IgD-negative memory B cell (primary cell): ENCODE measurements around the gene TMEM176B. TPM values are rescaled to one million over a fixed set of nuclear protein-coding genes. Genes with fewer than 3 reads are reported as not detected.

Source experiments
- H3K27ac Mint-ChIP-seq, 3 donors: one replicate each; pipeline ENCODE4 v1.8.0; 2020 to 2022; ENCODE audit warnings: mild to moderate bottlenecking in 3 of 3, mixed read lengths in 3 of 3, moderate library complexity in 1 of 3
- H3K27me3 Mint-ChIP-seq: one replicate; pipeline ENCODE4 v1.8.0; 2021; ENCODE audit warnings: mixed read lengths
- H3K36me3 Mint-ChIP-seq: one replicate; pipeline ENCODE4 v1.8.0; 2020; ENCODE audit warnings: mild to moderate bottlenecking, mixed read lengths
- H3K4me1 Mint-ChIP-seq, 3 donors: one replicate each; pipeline ENCODE4 v1.8.0; 2020 to 2022; ENCODE audit warnings: mixed read lengths in 3 of 3, mild to moderate bottlenecking in 1 of 3
- H3K4me3 Mint-ChIP-seq, 4 donors: one replicate each; pipeline ENCODE4 v1.8.0; 2020 to 2022; ENCODE audit warnings: mild to moderate bottlenecking in 4 of 4, mixed read lengths in 4 of 4, moderate library complexity in 3 of 4
- H3K9me3 Mint-ChIP-seq, 3 donors: one replicate each; pipeline ENCODE4 v1.8.0; 2020 to 2021; ENCODE audit warnings: mixed read lengths in 3 of 3, mild to moderate bottlenecking in 1 of 3
- polyA plus RNA-seq: library from polyadenylated mRNA; unstranded; fragments of 300-500 nt; fragmentation: Illumina TruSeq; gene quantifications from one replicate; pipeline ENCODE4 v1.2.3, GENCODE V29; 2021

Gene TMEM176B
- polyA plus RNA-seq, 1 donor from 2014 or later, result 2.4 TPM

- peak overlapping the region in 2 of 3 donors; percentile 80 to 98 for H3K27ac Mint-ChIP-seq
- H3K4me1 Mint-ChIP-seq, result peaks cover 6 to 19% (median 15%) of the 10 kb centered on the region in 3 donors
- H3K27me3 Mint-ChIP-seq, result peaks cover 9% of the 10 kb centered on the region
- H3K4me3 Mint-ChIP-seq, result peak overlapping the region in 1 of 4 donors; percentile 73
- peaks cover 2% of the 10 kb centered on the region for H3K36me3 Mint-ChIP-seq
- H3K9me3 Mint-ChIP-seq, result peaks cover 0 to 2% (median 1%) of the 10 kb centered on the region in 3 donors
These were observed 44.0 kb downstream of the TMEM176B start for GRCh38 chr7:150756166-150756565.

- peaks cover 9% of the 10 kb centered on the region for H3K27me3 Mint-ChIP-seq
- peak overlapping the region; percentile 15 to 98 (median 80) for H3K27ac Mint-ChIP-seq
- H3K4me3 Mint-ChIP-seq, result peak overlapping the region in 3 of 4 donors; percentile 12 to 59 (median 58)
- H3K36me3 Mint-ChIP-seq, result peaks cover 2% of the 10 kb centered on the region
- H3K9me3 Mint-ChIP-seq, result peaks cover 0 to 2% (median 0%) of the 10 kb centered on the region in 3 donors
- peaks cover 6 to 19% (median 15%) of the 10 kb centered on the region in 3 donors for H3K4me1 Mint-ChIP-seq
These were observed 44.6 kb downstream of the TMEM176B start for GRCh38 chr7:150755473-150756099.

DNA sequence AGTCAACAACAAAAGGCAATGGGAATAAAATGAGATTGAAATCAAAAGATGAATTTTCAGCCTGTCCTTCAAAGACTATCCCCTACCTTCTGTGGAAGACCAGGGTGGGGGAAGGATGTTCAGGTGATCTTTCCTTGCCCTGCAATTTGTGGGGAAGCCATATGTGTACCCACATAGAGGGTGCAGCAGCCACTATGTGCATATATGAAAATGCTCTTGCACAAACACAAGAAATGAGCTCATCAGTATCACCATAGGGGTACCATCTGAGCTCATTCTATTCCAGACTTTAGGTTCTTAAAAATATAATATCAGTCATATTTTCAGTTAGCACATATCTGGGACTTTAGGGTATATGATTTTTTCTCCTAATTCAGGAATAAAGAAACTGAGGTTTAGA, 45.2 kb downstream of the TMEM176B start:
- Mint-ChIP-seq H3K4me3 (peak overlapping the region in 2 of 4 donors; percentile 9 to 12), H3K27ac (peak overlapping the region; percentile 15 to 98 (median 80))

GRCh38 chr7:150753826-150754603, 46.1 kb downstream of the TMEM176B start:
- H3K4me1 Mint-ChIP-seq, result peaks cover 6 to 19% (median 15%) of the 10 kb centered on the region in 3 donors
- H3K36me3 Mint-ChIP-seq, result no peaks in the 10 kb centered on the region
- no peaks in the 10 kb centered on the region for H3K9me3 Mint-ChIP-seq
- no peak overlapping the region for H3K4me3 Mint-ChIP-seq
- H3K27me3 Mint-ChIP-seq, result peaks cover 6% of the 10 kb centered on the region
- H3K27ac Mint-ChIP-seq, result peak overlapping the region in 2 of 3 donors; percentile 25 to 63

More for the DNA sequence above, 45.2 kb downstream of the TMEM176B start:
- Mint-ChIP-seq H3K4me1 (peaks cover 6 to 19% (median 15%) of the 10 kb centered on the region in 3 donors), H3K36me3 (no peaks in the 10 kb centered on the region), H3K9me3 (no peaks in the 10 kb centered on the region), H3K27me3 (peaks cover 6% of the 10 kb centered on the region)

GRCh38 chr7:150753239-150753638, 46.9 kb downstream of the TMEM176B start:
- peak overlapping the region in 1 of 4 donors; percentile 28 for H3K4me3 Mint-ChIP-seq
- peak overlapping the region in 1 of 3 donors; percentile 14 for H3K27ac Mint-ChIP-seq
- no peaks in the 10 kb centered on the region for H3K9me3 Mint-ChIP-seq
- no peaks in the 10 kb centered on the region for H3K36me3 Mint-ChIP-seq
- peaks cover 6% of the 10 kb centered on the region for H3K27me3 Mint-ChIP-seq
- H3K4me1 Mint-ChIP-seq, result peaks cover 6 to 19% (median 15%) of the 10 kb centered on the region in 3 donors

DNA sequence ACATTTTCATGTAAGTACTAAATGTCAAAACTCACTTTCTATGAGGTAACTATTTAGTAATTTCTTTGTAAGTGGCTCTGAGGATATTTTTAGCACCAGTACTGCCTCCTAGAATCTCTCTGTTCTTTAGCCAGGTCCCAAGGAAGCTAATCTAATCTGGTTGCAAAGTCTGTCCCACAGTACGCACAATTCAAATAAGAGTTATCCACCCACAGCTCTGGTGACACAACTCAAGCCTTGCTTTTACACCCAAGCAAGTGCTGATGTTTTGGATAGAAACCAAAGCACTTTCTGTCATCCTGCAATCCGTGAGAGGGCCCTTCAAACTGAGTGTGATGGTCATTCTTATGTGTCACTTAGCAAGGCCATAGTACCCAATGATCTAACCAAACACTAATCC, 48.5 kb downstream of the TMEM176B start:
- Mint-ChIP-seq H3K27ac (no peak overlapping the region), H3K9me3 (no peaks in the 10 kb centered on the region), H3K4me3 (no peak overlapping the region), H3K27me3 (peaks cover 3% of the 10 kb centered on the region), H3K36me3 (no peaks in the 10 kb centered on the region), H3K4me1 (peaks cover 6 to 18% (median 15%) of the 10 kb centered on the region in 3 donors)

- Mint-ChIP-seq H3K9me3 (no peaks in the 10 kb centered on the region), H3K4me3 (no peak overlapping the region), H3K27ac (peak overlapping the region in 1 of 3 donors; percentile 46), H3K27me3 (peaks cover 7% of the 10 kb centered on the region), H3K36me3 (no peaks in the 10 kb centered on the region), H3K4me1 (peaks cover 0 to 2% (median 0%) of the 10 kb centered on the region in 3 donors)
These were observed 51.8 kb downstream of the TMEM176B start for GRCh38 chr7:150748376-150748775.

DNA sequence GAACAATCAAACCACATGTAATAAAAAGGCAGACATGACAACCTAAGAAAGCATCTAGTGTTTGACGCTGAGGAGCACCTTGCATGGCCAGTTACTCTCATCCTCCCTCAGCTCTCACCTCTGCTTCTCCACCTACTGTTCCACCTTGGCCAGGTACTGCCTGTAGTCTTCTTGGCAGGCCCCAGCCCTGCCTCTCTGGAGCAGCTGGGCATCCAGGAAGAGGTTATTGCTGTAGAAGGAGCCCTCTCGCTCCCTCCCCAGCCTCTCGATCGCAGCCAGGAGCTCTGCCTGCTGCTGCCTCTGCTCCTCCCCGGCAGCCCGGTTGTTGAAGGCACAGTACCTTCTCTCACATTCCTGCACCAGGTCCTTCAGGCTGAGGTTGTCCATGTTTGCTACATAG, 53.2 kb downstream of the TMEM176B start:
- peaks cover 0 to 2% (median 0%) of the 10 kb centered on the region in 3 donors for H3K4me1 Mint-ChIP-seq

GRCh38 chr7:150745876-150746275, 54.3 kb downstream of the TMEM176B start:
- Mint-ChIP-seq H3K4me3 (no peak overlapping the region), H3K27me3 (peaks cover 8% of the 10 kb centered on the region), H3K9me3 (no peaks in the 10 kb centered on the region), H3K36me3 (peaks cover 2% of the 10 kb centered on the region), H3K4me1 (peaks cover 0 to 2% (median 0%) of the 10 kb centered on the region in 3 donors), H3K27ac (peak overlapping the region in 1 of 3 donors; percentile 80)

More for the DNA sequence above, 53.2 kb downstream of the TMEM176B start:
- Mint-ChIP-seq H3K36me3 (peaks cover 2% of the 10 kb centered on the region), H3K27me3 (peaks cover 6% of the 10 kb centered on the region), H3K9me3 (no peaks in the 10 kb centered on the region), H3K27ac (no peak overlapping the region), H3K4me3 (no peak overlapping the region)

- Mint-ChIP-seq H3K4me3 (no peak overlapping the region), H3K27ac (peak overlapping the region in 2 of 3 donors; percentile 3 to 80), H3K9me3 (no peaks in the 10 kb centered on the region), H3K4me1 (peaks cover 0 to 2% (median 0%) of the 10 kb centered on the region in 3 donors), H3K27me3 (peaks cover 10% of the 10 kb centered on the region), H3K36me3 (peaks cover 4% of the 10 kb centered on the region)
These were observed 55.1 kb downstream of the TMEM176B start for GRCh38 chr7:150745086-150745485.

- no peaks in the 10 kb centered on the region for H3K9me3 Mint-ChIP-seq
- H3K27me3 Mint-ChIP-seq, result peaks cover 12% of the 10 kb centered on the region
- no peak overlapping the region for H3K27ac Mint-ChIP-seq
- peaks cover 4% of the 10 kb centered on the region for H3K36me3 Mint-ChIP-seq
- peaks cover 0 to 2% (median 0%) of the 10 kb centered on the region in 3 donors for H3K4me1 Mint-ChIP-seq
- H3K4me3 Mint-ChIP-seq, result peak overlapping the region in 1 of 4 donors; percentile 18
These were observed 56.0 kb downstream of the TMEM176B start for GRCh38 chr7:150744041-150744656.

DNA sequence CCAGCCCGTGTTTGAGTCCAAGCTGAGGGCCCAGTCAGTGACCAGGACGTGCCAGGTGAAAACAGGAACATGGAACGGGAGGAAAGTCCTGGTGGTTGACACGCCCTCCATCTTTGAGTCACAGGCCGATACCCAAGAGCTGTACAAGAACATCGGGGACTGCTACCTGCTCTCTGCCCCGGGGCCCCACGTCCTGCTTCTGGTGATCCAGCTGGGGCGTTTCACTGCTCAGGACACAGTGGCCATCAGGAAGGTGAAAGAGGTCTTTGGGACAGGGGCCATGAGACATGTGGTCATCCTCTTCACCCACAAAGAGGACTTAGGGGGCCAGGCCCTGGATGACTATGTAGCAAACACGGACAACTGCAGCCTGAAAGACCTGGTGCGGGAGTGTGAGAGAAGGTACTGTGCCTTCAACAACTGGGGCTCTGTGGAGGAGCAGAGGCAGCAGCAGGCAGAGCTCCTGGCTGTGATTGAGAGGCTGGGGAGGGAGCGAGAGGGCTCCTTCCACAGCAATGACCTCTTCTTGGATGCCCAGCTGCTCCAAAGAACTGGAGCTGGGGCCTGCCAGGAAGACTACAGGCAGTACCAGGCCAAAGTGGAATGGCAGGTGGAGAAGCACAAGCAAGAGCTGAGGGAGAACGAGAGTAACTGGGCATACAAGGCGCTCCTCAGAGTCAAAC, 57.7 kb downstream of the TMEM176B start:
- no peaks in the 10 kb centered on the region for H3K9me3 Mint-ChIP-seq
- peaks cover 3 to 8% (median 3%) of the 10 kb centered on the region in 3 donors for H3K4me1 Mint-ChIP-seq
- peak overlapping the region in 1 of 4 donors; percentile 31 for H3K4me3 Mint-ChIP-seq
- peaks cover 19% of the 10 kb centered on the region for H3K27me3 Mint-ChIP-seq
- peaks cover 4% of the 10 kb centered on the region for H3K36me3 Mint-ChIP-seq
- H3K27ac Mint-ChIP-seq, result peak overlapping the region in 1 of 3 donors; percentile 3
